EH (cell line): ENCODE data around the gene SLC39A6.
"Not testable (repeated sequence)": the region's sequence is repeated elsewhere in the genome, so short reads cannot be mapped to it uniquely, and the experiment has no call there.

Experiments
- DNase-seq: peaks from one replicate; pipeline ENCODE4 v3.0.0-alpha.2; 2015; ENCODE audit warnings: low read depth

SLC39A6 gene

DNA sequence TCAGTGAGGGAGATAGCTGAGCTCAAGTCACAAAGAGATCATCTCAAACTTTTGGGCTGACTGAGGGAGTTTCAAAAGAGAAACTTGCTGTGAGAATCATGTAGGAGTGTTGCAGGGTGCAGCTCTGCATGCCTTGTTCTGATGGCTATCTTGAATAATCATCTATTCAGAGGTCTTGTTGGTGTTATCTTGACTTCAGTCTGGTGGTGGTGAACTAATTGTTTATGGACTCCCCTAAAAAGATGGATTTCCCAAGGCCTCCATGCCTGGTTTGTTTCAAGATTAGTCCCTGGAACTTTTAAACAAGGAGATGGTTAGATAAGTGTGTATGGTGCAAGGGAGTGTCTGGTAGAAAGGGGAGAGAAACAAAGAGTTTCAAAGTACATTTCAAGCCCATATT lies 29.8 kb downstream of the SLC39A6 start:
- no peak for DNase-seq

DNA sequence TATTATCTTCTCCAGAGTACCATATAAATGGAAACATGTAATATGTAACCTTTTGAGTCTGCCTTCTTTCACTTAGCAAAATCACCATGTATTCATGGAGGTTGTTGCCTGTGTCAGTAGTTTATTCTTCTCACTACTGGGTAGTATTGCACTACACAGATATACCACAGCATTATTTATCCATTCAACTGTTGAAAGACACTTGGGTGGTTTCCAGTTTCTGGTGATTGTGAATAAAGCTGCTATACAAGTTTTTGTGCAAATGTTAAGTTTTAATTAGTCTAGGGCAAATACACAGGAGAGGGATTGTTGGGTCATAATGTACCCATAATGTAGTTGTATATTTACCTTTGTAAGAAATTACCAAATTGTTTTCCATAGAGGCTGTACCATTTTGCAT lies 32.2 kb downstream of the SLC39A6 start:
- no peak for DNase-seq

DNA sequence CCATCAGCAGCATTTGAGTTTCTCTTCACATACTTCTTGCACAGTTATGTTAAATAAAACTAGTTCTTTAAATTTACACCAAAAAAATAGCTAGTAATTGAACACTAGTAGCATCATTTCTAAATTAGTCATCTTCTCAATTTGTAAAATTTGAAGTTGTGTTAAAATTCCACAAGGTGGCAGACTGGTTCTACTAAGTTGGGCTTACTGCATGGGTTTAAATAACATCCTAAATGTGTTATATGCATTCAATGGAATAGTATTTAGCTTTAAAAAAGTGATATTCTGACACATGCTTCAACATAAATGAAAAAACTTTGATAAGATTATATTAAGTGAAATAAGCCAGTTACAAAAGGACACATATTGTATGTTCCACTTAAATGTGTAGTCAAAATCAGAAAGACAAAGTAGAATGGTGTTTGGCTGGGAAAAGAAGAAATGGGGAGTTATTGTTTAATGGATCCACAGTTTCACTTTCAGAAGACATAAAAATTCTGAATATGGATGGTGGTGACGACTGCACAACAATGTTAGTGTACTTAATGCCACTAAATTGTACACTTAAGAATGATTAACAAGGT lies 33.1 kb downstream of the SLC39A6 start:
- DNase-seq: peak; percentile 75

- no peak for DNase-seq
Observed at GRCh38 chr18:36094431-36094830, 34.7 kb downstream of the SLC39A6 start.

GRCh38 chr18:36092116-36092515 lies 37.0 kb downstream of the SLC39A6 start:
- peak; percentile 68 for DNase-seq

DNA sequence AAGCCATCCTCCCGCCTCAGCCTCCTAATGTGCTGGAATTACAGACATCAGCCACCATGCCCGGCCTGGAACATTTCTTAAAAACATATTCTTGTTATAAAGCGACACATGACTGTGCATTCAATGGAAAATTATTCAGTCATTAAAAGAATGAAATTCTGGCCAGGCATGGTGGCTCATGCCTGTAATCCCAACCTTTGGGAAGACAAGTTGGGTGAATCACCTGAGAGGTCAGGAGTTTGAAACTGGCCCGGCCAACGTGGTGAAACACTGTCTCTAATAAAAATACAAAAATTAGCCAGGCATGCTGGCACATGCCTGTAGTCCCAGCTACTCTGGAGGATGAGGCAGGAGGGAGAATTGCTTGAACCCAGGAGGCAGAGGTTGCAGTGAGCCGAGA lies 40.1 kb downstream of the SLC39A6 start:
- no peak for DNase-seq

- no peak for DNase-seq
Observed at GRCh38 chr18:36088256-36088655, 40.9 kb downstream of the SLC39A6 start.

DNA sequence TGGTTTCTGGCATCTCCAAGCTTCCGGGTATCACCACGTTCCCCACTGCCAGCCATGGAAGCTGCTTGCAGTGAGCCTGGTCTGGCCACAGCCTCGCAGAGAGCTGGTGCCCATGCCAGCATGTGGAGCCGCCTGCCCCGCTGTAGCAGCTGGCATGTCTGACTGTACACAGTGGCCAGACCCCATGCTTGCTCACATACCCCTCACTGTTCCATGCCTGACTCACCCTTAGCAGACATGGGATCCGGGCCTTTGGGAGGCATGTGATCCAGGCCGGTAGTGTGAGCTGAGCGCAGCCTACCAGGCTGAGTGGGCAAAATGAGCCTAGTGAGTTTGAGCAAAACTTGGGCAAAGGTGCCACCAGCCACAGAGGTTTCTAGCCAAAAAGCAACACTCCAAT lies 43.0 kb downstream of the SLC39A6 start:
- no peak for DNase-seq

DNA sequence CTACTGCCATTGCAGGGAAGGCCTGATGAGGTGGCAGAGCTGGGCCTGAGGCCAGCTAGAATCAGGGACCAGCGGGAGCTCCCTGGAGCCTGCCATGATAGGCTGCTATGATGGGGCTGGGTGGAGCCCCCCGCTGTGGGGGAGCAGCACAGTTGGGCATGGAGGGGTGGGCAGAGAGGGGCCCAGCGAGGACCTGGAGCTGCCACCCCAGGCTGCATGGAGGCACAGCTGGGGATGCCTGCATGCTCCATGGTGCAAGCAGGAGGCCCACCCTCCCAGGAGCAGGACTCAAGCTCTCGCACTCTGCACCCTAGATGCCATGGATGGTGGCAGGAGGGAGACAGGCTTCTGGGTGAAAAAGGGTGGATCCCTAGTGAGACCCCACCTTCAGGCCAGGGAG lies 43.9 kb downstream of the SLC39A6 start:
- no peak for DNase-seq

- no peak for DNase-seq
Observed at GRCh38 chr18:36083729-36084128, 45.4 kb downstream of the SLC39A6 start.

DNA sequence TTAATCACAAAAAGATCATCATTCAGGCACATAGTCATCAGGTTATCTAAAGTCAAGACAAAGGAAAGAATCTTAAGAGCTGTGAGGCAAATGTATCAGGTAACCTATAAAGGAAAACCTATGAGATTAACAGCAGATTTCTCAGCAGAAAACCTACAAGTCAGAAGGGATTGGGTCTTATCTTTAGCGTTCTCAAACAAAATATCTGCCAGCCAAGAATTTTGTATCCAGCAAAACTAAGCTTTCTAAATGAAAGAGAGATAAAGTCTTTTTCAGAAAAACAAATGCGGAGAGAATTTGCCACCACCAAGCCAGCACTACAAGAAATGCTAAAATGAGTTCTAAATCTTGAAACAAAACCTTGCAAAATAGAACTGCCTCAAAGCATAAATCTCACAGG lies 48.0 kb downstream of the SLC39A6 start:
- not testable (repeated sequence) for DNase-seq

DNA sequence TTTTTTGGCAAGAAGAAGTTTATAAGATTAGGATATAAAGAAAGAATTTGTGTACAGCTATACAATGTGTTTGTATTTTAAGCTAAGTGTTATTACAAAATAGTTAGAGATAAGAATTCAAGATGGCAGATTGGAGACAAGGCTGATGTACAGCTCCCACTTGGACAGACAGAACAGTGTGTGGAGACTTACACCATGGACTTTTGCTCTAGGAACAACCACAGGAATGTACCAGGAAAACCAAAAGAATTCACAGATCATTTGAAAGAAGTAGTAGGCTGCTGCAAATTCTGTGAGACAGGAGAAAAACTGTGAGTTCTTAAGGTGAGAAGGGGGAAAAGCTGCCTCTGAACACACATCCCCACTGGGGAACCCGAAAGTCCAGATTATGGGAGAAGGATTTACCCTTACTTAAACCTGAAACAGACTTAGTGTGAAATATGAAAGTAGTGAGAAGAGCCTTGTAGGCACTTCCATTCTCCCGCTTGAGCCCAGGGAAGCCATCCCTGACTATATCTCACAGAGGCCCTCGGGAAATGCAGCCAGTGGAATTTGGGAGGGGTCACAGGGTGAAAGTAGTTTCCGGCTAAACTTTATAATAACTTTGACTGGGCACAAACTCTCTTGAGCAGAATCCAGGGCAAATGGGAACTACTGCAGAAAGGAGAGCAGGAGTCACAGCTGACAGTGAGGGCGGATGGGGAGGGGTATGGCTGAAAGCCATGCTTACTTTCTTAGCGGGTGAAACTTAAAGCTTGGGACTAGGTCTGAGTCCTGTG lies 50.2 kb downstream of the SLC39A6 start:
- DNase-seq: peak; percentile 77

DNA sequence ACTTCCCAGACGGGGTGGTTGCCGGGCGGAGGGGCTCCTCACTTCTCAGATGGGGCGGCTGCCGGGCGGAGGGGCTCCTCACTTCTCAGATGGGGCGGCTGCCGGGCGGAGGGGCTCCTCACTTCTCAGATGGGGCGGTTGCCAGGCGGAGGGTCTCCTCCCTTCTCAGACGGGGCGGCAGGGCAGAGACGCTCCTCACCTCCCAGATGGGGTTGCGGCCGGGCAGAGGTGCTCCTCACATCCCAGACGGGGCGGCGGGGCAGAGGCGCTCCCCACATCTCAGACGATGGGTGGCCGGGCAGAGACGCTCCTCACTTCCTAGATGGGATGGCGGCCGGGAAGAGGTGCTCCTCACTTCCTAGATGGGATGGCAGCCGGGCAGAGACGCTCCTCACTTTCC lies 51.4 kb downstream of the SLC39A6 start:
- not testable (repeated sequence) for DNase-seq

DNA sequence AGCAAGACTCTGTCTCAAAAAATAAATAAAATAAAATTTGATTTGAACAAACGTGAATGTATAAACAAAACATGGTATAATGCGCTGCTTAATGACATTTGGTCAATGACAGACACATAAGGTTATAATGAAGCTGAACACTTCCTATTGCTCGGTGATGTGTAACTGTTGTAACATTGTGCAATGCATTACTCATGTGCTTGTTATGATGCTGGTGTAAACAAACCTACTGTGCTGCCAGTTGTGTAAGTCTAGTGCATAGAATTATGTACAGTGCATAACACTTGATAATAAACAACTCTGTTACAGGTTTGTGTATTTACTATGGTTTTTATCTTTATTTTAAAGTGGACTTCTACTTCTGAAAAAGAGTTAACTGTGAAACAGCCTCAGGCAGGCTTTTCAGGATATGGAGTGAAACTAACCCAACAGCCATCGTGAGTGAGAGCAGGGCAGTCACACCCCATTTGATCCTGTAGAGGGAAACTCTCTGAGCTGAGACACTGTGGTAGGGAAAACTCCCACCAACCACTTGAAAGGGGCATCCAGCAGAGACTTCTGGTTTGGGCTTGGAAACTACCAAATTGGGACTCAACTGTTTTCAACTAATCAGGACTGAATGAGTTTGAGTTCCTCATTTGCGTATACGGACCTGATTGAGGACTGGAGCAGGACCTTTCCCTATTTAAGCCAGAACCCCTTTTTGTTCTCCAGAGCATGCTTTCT lies 53.1 kb downstream of the SLC39A6 start:
- peak; percentile 82 for DNase-seq

DNA sequence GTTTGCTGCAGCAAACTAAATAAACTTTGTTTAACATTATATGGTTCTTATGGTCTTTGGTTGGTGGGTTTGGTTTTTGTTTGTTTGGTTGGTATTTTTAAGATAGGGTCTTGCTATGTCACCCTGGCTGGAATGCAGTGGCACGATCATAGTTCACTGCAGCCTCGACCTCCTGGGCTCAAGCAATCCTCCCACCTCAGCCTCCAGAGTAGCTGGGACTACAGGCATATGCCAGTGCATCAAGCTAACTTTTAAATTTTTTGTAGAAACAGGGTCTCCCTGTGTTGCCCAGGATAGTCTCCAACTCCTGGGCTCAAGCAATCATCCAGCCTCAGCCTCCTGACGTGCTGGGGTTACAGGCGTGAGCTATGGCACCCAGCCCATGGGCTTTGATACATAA lies 54.7 kb downstream of the SLC39A6 start:
- no peak for DNase-seq

DNA sequence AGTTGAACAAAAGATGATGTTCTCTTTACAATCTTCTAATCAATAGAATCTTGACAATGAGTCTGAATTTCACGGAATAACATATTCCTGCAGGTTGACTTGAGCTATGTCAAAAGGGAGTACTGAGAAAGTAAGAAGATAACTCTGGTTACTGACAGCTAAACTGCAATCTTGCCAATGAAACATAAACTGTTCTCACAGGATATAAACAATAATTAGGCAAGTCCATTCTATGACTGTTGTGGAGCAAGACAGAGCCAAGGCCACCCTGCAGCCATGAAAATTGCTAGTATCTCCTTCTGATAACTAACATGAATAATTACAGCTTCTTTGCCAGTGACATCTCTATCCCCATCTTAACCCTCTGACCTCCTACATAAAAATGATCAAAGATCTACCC lies 55.5 kb downstream of the SLC39A6 start:
- DNase-seq: no peak

- DNase-seq: not testable (repeated sequence)
Observed at GRCh38 chr18:36072406-36072805, 56.7 kb downstream of the SLC39A6 start.

DNA sequence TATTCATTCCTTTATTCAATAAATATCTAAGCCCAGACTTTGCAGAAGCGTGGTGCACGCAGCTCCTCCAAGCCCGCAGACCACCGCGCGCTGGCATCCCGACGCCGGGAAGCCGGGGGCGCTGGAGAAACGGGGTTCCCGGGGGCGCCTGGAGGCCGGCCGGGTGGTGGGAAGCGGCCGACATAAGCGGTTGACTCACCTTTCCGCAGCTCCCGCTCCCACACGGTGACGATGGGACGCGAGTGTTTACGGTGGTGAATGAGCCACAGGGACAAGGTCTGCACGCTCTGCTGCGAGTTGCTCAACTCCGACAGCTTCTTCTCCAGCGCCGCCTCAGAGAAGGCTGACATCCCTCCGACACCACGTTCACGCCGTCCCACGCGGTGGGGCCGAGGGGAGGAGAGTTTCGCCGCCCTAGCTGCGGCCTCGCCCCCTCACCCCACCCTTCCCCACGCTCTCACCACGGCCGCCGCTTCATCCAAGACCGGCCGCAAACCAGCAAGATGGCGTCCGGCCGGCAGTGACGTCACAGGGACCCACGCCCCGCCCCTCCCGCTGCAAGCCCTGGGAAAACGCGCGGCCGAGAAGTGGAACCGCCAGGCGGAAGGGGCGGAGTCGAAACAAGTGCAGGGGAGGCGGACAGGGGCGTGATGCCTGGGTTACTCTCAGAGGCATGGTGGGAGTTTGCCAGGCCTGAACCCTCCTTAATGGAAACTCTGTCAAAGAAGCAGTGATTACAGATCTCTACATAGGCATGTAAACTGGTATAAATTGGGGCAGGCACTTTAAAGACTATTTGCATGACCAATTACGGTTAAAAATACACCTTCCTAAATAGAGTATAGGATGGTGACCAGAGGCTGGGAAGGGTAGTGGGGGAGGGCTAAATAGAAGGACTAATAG lies 61.8 kb downstream of the SLC39A6 start, which contains the start of gene RPRD1A:
TSS of gene RPRD1A (minus strand) at position 505 of the 903 bp plus-strand sequence. CDS start at position 350, 155 bp downstream.
- DNase-seq: peak; percentile 92

DNA sequence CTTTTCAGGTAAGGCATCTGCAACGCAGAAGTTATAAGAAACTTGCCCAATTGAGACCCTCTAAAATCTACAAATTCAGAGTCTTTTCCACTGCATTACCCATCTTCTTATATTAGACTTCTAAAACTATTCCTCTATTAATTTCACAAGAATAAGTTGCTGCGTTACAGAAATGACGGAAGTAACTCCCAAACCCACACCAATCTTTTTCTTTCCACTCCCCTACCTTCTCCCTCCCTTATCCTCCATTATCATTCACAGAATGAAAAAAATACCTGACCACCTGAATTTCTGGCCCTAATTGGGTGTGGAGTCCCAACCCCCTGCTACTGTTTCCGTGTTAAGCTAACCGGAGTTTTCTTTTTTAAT lies 62.5 kb downstream of the SLC39A6 start:
- DNase-seq: no peak

GRCh38 chr18:36066001-36066400 lies 63.1 kb downstream of the SLC39A6 start:
- DNase-seq: peak; percentile 17

DNA sequence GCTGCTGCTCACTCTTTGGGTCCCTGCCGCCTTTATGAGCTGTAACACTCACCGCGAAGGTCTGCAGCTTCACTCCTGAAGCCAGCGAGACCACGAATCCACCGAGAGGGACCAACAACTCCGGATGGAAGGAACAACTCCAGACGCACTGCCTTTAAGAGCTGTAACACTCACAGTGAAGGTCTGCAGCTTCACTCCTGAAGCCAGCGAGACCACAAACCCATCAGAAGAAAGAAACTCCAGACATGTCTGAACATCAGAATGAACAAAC lies 64.4 kb downstream of the SLC39A6 start:
- not testable (repeated sequence) for DNase-seq
